ENCODE measurements around the gene LCE2D. TPM values are rescaled to one million over a fixed set of nuclear protein-coding genes. Genes with fewer than 3 reads are reported as not detected.
A peak's percentile ranks its signal among the peaks of the same experiment; 100 is the strongest.
"Not testable (repeated sequence)": the region's sequence is repeated elsewhere in the genome, so short reads cannot be mapped to it uniquely, and the experiment has no call there.

LCE2D gene
- total and polyA plus RNA-seq, 2 experiments from 2014 or later = not detected

DNA sequence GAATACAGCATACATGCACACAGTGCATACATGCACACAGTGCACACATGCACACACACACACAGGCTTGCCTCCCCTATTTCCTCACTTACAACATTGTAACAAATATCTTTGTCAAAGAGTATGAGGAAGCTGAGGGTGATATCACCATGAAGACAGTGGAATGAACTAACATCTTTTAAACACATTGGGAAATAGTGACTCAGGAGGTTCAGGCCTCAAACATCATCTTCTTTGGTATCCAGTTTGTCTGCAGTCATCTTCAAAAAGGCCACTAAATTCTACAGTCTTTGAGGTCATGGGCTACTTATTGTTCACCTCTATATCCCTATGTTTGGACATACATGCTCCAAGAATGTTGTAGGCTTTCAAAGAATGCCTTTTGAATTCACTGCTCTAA is 20.7 kb downstream of the LCE2D start:
- H3K36me3 ChIP-seq (ENCODE audit: insufficient read depth) = no peaks in the 10 kb centered on the region
- H4K20me1 ChIP-seq (replicated peaks; ENCODE audit: insufficient read depth) = no peaks in the 10 kb centered on the region
- no peak overlapping the region for H2AFZ ChIP-seq
- Mint-ChIP-seq H3K36me3 (ENCODE audit: low read depth) (no peaks in the 10 kb centered on the region), H3K9me3 (no peaks in the 10 kb centered on the region), H3K4me3 (no peak overlapping the region), H3K27me3 (ENCODE audit: insufficient read depth, low read depth, poor library complexity) (no peaks in the 10 kb centered on the region), H3K27ac (no peak overlapping the region), H3K4me1 (no peaks in the 10 kb centered on the region)
- no peaks in the 10 kb centered on the region for H3K4me1 ChIP-seq (ENCODE audit: insufficient read depth)
- H3K79me2 ChIP-seq (replicated peaks; ENCODE audit: insufficient read depth) = no peaks in the 10 kb centered on the region
- no peaks in the 10 kb centered on the region for H3K27me3 ChIP-seq (ENCODE audit: insufficient read depth)
- no peak overlapping the region for H3K27ac ChIP-seq (ENCODE audit: low read depth)
- no peak overlapping the region for H3K4me2 ChIP-seq
- no peak for ATAC-seq
- H3K9me2 ChIP-seq (ENCODE audit: insufficient read depth) = no peaks in the 10 kb centered on the region
- H3K4me3 ChIP-seq = no peak overlapping the region
- no peak for DNase-seq (ENCODE audit: low spot score)
- no peak for TF ChIP-seq EZH2phosphoT487 (IDR thresholded peaks at IDR 0.05; ENCODE audit: unreplicated experiment)
- no peaks in the 10 kb centered on the region for H3F3A ChIP-seq (replicated peaks; ENCODE audit: low read depth)

DNA sequence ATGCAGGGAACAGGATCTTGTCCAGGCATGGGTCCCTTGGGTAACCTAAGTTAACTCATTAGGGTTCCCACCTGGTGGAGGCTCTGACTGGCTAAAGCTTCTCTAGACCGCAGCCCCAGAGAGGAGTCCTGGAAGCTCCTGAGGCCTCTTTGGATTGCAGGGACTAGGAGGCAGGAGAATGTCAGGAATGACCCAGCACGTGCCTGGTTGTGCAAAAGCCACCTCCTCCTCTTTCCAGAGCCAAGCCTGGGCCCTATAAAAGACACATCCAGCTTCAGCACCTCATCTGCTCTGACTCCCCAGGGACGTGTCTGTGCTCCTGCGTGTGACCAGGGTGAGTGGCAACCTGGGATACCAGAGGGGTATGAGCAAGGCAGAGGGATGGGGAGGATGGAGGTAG is 22.6 kb downstream of the LCE2D start, which contains the start of gene LCE2B:
LCE2B (plus strand) TSS at position 301 of the 400 bp plus-strand sequence. CDS start 721 bp downstream, outside the sequence.
- not testable (repeated sequence) for H3K4me3 ChIP-seq; H3F3A ChIP-seq (replicated peaks; ENCODE audit: low read depth); H3K27me3 ChIP-seq (ENCODE audit: insufficient read depth); H4K20me1 ChIP-seq (replicated peaks; ENCODE audit: insufficient read depth); H3K27ac ChIP-seq (ENCODE audit: low read depth); H3K9me2 ChIP-seq (ENCODE audit: insufficient read depth); H3K4me3 Mint-ChIP-seq; ATAC-seq; H3K79me2 ChIP-seq (replicated peaks; ENCODE audit: insufficient read depth); H3K36me3 Mint-ChIP-seq (ENCODE audit: low read depth); H3K4me1 Mint-ChIP-seq; H3K36me3 ChIP-seq (ENCODE audit: insufficient read depth); H3K4me1 ChIP-seq (ENCODE audit: insufficient read depth); H3K27ac Mint-ChIP-seq; H3K27me3 Mint-ChIP-seq (ENCODE audit: insufficient read depth, low read depth, poor library complexity); DNase-seq (ENCODE audit: low spot score); H2AFZ ChIP-seq; H3K4me2 ChIP-seq
- peaks cover 12% of the 10 kb centered on the region; the same call in 1 of the 3 replicates for H3K9me3 Mint-ChIP-seq

DNA sequence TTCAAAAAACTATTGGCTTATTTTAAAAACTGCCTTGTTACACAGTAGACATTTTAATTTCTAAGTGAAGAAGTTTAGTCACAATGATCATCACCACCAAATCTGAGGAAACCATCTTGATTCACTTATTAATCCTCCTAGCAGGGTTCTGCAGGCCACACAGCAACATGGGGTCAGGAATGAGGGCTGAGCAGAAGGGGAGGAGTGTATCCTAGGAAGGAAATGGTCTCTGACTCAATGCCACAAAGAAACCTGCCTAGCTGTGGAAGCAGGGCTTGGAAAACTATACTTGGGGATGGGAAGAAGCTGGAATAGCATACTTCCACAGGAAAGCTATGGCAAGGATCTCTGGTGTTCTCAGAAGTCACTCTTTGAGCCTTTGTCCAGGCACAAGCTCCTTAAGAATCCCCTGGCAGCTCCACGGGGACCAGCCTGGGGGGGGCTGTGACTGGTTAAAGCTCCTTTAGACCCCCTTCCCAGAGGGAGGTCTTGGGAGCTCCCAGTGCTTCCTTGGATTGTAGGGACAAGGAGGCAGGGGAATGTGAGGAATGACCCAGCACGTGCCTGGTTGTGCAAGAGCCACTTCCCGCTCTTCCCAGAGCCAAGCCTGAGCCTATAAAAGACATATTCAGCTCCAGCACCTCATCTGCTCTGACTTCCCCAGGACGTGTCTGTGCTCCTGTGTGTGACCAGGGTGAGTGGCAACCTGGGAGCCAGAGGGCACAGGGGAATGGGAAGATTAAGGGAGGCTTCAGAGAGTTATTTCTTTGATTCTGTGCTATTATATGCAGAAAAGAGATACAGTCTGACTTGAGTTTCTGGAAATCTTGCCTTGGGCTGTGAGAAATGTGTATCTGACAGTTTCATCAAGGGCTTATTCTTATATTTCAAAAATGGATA is 34.8 kb downstream of the LCE2D start, which contains the start of gene LCE2A:
LCE2A (plus strand) TSS at position 645 of the 900 bp plus-strand sequence. CDS start 557 bp downstream, outside the sequence.
- no peaks in the 10 kb centered on the region for H4K20me1 ChIP-seq (replicated peaks; ENCODE audit: insufficient read depth)
- no peak within 1 kb of the TSS for H3K27ac ChIP-seq (ENCODE audit: low read depth)
- H3K27me3 ChIP-seq (ENCODE audit: insufficient read depth) = no peaks in the 10 kb centered on the region
- no peaks in the 10 kb centered on the region for H3K79me2 ChIP-seq (replicated peaks; ENCODE audit: insufficient read depth)
- peak; percentile 5 for DNase-seq (ENCODE audit: low spot score)
- no peak within 1 kb of the TSS for H3K4me2 ChIP-seq
- 0 out of 2 replicates have a peak, but pooled peaks cover 6% of the 10 kb centered on the region for H3K9me2 ChIP-seq (ENCODE audit: insufficient read depth)
- no peak within 1 kb of the TSS for H2AFZ ChIP-seq
- no peaks in the 10 kb centered on the region for H3K36me3 ChIP-seq (ENCODE audit: insufficient read depth)
- Mint-ChIP-seq H3K4me3 (no peak within 1 kb of the TSS), H3K36me3 (ENCODE audit: low read depth) (no peaks in the 10 kb centered on the region), H3K9me3 (peaks cover 7% of the 10 kb centered on the region), H3K27ac (no peak within 1 kb of the TSS), H3K4me1 (no peaks in the 10 kb centered on the region), H3K27me3 (ENCODE audit: insufficient read depth, low read depth, poor library complexity) (peaks cover 2% of the 10 kb centered on the region)
- H3K4me3 ChIP-seq = no peak within 1 kb of the TSS
- TF ChIP-seq POLR2AphosphoS5 (IDR thresholded peaks at IDR 0.05; ENCODE audit: low read depth) (no peak), JUNB (IDR thresholded peaks at IDR 0.05; ENCODE audit: unreplicated experiment) (no peak), STAT1 (IDR thresholded peaks at IDR 0.05; ENCODE audit: unreplicated experiment) (no peak), ZNF114 (CRISPR knock-in tag; IDR thresholded peaks at IDR 0.05) (no peak), EZH2 (IDR thresholded peaks at IDR 0.05; ENCODE audit: low read depth, unreplicated experiment) (no peak), EZH2phosphoT487 (IDR thresholded peaks at IDR 0.05; ENCODE audit: unreplicated experiment) (no peak)
- no peak for ATAC-seq
- no peaks in the 10 kb centered on the region for H3K4me1 ChIP-seq (ENCODE audit: insufficient read depth)
- no peaks in the 10 kb centered on the region for H3F3A ChIP-seq (replicated peaks; ENCODE audit: low read depth)

Data from GM23338 (cell line).